Cortex of kidney (tissue), 1 donor: ENCODE measurements around the gene PSMG1.
"Not testable (repeated sequence)": the region's sequence is repeated elsewhere in the genome, so short reads cannot be mapped to it uniquely, and the experiment has no call there.

Experiments used
- DNase-seq: peaks from one replicate; lab custom pipeline; 2025; lab: John Stamatoyannopoulos, UW

The PSMG1 gene

DNA sequence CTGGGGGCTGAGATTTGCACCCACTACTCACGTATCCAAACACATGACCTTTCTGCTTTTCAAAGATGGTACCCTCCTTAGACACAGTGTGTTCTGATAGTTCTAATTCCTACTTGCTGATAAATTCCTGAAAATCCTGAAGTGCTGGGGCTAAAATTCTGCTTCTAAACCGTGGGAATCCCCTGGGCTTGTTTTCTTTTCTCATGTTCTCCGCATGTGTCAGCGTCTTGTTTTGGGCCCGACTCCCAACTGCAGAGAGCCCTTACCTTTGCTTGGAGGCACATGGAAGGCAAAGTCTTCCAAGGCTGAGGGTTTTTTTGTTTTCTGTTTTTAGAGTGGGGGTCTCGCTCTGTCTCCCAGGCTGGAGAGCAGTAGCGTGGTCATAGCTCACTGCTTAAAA is 27.2 kb downstream of the PSMG1 start:
- no peak for DNase-seq

DNA sequence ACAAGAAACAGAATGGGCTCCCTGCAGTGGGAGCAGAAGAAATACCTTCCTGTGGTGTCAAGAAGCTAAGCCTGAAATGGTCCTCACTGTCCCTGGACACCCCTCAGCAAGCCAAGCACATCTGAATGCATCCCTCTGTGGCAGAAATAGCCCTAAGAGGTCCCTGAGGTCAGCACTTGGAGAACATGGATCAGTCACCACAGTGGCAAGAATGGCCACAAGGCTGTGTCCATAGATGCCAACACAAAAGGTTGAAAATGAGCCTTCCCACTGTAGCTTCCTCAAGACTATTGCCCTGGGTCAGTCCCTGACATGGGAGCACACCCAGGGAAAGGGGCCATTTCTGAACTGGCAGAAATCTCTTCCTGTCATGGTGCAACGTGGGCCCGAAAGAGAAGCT is 27.7 kb downstream of the PSMG1 start:
- no peak for DNase-seq

GRCh38 chr21:39153842-39154241 is 29.4 kb downstream of the PSMG1 start:
- DNase-seq = no peak

- DNase-seq = no peak
These were observed 29.9 kb downstream of the PSMG1 start for GRCh38 chr21:39153373-39153772.

DNA sequence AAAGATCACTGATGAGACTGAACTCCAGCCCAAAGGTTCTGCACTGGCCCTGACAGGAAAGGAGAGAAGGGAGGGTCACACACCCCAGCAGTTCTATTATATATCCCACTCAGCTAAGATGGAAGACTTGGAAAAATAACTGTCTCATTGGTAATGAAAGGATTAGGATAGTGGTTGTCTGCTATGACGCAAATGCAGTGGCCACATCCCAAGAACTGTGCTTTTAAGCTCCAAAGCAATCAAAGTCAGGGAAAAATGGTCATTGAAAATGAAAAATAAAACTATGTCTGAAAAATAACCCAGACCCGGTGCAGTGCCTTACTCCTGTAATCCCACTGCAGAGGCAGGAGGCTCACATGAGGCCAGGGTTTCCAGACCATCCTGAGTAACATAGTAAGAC is 31.0 kb downstream of the PSMG1 start:
- DNase-seq = no peak

DNA sequence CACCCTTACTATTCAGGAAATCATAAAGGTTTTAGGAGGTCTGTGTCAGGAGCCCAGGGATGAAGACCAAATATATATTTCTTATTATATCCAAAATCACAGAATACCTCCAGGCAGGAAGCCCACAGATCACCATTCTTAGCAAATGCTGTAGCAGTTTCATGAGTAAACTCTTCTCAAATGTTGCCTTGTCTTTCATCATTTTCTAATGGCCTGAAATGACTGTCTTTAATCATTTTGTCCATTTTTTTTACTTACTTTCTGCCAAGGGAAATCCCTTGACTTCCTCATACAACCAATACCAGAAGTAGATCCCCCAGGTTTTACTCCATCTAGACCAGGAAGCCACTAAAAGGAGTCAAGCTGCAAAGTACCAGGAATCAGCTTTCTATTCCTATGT is 32.4 kb downstream of the PSMG1 start:
- no peak for DNase-seq

GRCh38 chr21:39150316-39150715 is 32.9 kb downstream of the PSMG1 start:
- no peak for DNase-seq

DNA sequence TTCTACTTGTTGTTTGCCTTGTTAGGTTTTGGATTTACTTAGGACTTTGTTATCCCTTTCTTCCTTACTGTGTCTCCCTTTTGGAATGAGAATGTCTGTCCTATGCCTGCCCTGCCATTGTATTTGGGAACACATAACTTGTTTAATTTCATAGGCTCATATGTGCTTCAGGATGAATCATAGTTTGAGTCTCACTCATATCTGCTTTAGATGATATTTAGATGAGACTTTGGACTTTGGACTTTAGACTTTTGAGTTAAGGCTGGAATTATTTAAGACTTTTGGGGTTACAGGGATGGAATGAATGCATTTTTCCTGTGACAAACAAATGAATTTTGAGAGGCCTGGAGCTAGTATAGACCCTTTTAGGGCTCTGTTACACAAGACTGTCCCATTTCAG is 33.4 kb downstream of the PSMG1 start:
- no peak for DNase-seq

- DNase-seq = no peak
These were observed 34.3 kb downstream of the PSMG1 start for GRCh38 chr21:39148975-39149374.

DNA sequence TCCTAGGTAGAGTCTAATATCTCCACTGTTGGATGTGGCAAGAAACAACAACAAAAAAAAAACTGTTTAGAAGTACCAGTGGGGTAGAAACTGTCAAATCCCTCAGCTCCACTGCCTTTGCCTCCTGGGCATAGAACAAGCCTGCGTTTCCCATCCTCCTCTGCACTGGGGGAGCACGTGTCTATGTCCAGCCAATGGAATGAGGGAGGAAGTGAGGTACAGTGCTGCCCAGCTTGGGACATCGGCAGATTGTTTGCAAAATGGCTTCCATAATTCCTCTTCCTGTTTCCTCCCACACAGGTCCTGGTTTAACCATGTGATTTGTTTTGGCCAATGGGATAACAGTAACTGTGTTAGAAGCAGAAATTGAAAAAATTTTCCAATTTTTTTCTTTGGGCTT is 39.1 kb downstream of the PSMG1 start:
- DNase-seq = no peak

- no peak for DNase-seq
These were observed 40.3 kb downstream of the PSMG1 start for GRCh38 chr21:39142972-39143371.

DNA sequence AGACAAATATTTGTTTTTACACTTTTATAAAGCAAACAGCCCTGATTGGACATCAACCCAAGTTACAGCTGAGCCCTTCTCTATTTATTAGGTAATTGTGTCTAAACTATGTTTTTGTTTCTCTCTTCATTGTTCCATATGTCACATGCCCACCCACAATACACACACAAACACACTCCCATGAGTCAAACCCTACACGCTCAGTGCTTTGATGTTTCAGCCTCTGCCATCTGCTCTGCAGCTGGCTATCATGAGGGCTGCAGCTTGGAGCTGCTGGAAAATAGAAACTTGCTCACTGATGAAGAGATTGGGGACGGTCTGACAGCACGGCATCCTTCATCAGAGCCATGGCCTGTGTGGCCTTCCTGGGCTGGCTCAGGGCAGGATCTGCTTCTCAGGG is 41.7 kb downstream of the PSMG1 start:
- no peak for DNase-seq

DNA sequence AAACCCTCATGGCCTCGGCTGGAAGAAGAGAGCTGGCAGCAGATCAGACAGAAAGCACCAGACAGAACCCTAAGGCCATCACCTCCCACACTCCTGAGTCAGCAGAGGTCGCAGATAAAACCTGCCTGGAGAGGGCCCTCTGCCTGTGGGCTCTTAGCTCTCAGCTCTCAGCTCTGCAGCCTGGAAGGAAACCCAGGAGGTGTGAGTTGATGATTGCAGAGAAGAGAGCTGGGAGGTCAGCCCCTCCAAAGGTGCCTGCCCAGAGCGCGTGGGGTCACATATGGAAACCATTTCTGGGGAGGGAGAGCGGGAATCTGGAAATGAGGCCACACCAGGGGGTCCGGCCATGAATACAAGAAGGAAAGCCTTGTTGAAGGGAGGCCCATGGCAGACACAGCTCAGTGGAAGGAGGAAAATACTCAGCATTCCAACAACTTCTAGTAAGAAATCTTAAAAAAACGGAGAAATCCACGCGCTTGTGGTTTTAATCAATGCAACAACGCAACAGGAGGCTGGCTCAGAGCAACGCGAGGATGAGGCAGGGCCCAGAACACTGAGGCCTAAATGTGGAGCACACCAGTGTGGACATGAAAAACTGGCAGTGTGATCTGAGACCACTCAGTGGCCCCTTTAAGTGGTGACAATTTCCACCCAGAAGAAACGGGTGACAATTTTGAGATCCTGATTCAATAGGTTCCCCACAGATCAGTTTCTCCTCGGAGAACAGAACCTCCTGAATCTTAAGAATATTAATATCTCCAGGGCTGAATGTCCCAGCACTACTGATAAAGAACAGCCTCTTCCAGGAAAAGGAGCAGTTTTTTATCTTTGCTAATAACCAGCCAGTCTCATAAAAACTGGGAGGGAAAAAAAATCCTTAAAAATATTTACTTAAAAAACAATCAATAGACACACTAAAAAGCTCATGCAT is 45.7 kb downstream of the PSMG1 start:
- DNase-seq = no peak

DNA sequence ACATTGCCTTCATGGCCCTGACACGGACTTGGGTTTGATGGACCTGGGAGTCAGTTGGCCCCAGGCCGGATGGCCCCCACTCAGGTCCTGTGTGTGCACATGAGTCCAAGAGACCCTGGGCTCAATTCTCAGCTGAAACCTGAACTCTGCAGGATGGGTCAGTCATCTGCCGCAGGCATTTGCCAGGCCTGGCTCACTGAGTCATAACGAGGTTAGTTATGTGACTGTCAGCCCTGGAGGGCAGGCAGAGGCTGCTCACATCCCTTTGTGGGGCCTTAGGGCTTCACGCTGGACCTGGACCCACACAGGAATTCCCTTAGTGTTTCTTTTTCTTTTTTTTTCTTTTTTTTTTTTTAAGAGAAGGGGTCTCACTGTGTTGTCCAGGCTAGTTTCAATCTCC is 46.5 kb downstream of the PSMG1 start:
- no peak for DNase-seq

DNA sequence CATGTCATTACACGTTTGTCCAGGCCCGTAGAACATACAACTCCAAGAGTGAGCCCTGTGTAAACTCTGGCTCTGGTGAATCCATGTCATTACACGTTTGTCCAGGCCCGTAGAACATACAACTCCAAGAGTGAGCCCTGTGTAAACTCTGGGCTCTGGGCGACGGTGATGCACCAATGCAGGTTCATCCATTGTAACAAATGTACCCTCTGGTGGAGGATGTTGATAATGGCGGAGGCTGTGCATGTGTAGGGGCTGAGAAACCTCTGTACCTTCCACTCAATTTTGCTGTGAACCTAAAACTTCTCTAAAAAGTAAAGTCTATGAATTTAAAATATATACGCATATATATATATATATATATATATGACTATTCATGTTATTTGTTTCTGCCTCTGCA is 47.1 kb downstream of the PSMG1 start:
- not testable (repeated sequence) for DNase-seq

DNA sequence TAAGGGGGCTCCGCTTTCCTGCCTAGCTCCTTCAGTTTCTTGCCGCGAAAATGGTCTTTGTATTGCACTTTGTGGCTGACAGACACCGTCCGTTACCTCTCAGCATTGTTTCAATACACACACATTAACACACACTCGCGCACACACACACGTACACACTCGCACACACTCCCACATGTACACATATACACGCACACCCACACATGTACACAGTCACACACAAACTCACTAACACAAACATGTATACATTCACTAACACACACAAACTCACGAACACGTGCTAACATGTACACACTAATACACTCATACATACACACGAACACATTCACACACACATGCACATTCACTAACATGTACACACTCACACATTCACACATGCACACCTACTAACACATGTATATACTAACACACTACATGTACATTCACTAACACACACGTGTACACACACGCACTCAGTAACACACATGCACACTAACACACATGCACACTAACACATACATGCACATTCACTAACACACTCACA is 48.9 kb downstream of the PSMG1 start:
- no peak for DNase-seq

DNA sequence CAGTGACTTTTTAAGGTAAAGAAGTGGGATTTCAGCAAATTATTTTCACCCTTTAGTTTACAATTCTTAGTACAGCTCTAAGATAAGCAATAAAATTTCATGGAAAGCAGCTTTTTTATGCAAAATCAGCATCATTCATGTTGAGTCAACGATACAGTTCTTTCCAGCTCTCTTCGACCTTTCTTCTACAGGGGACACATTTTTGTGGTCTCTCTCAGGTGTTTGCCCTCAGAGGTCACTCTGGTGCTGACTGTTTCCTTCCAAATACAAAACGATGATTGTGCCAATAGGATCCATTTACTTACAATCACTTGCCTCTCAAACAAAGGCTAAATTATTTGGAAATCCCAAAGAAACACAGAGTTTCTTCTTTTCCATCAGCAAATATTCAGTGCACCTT is 51.0 kb downstream of the PSMG1 start:
- DNase-seq = no peak

DNA sequence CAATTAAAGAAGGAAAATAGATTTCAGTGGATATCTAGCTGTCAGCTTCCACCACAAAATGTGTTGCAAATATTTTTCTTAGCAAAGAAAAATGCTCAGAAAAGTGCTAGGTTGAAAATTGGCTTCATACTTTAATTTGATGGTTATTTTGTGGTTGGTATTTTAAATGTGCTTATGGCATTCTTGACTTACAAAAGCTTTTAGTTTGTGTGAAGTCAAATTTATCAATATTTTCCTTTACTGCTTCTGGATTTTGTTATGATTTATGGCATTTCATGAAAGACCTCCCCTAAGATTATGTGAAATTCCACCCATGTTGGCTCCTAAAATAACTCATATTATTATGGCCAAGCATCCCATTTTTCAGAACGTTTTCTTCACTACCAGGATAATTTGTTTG is 51.5 kb downstream of the PSMG1 start:
- no peak for DNase-seq

DNA sequence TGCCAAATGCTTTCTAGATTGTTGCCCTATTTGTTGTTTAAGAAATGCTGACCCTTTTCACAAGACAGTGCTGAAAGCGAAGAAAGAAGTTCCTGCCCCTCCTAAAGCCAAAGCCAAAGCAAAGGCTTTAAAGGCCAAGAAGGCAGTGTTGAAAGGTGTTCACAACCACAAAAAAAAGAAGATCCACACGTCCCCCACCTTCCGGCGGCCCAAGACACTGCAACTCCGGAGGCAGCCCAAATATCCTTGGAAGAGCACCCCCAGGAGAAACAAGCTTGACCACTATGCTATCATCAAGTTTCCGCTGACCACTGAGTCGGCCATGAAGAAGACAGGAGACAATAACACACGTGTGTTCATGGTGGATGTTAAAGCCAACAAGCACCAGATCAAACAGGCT is 55.7 kb downstream of the PSMG1 start:
- no peak for DNase-seq

- DNase-seq = no peak
These were observed 56.8 kb downstream of the PSMG1 start for GRCh38 chr21:39126486-39126806.

DNA sequence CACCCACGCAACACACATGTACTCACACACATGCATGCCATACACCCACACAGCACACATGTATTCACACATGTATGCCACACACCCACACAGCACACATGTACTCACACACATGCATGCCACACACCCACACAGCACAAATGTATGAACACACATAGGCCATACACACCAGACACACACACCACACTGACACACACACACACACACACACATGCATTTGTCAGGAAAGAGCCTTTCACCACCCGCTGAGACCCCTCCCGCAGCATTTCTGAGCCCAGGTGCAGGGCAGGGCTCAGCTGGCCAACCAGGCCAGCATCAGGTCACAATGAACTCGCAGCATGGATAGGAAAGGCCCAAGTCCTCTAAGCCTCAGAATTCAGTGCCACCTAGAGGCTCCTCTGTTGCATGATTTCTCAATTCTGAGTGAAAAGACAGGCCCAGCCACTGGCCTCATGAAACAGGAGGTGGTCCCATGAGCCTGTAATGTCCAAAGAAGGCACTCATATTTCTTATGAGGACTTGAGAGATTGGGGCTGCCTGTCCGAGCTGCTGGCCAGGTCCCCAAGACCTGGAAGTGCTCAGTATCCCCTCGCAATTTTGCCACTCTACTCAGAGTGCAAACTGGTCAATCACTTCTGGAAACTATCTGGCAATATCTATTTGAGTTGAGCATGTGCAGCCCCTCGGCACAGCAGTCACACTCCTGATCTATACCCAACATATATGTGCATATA is 57.3 kb downstream of the PSMG1 start:
- no peak for DNase-seq
